Hepatocyte (in vitro differentiated cells): ENCODE data around the gene SEH1L. TPM values are rescaled to one million over a fixed set of nuclear protein-coding genes. Genes with fewer than 3 reads are reported as not detected.

Source experiments
- DNase-seq: peaks from one replicate; pipeline ENCODE4 v3.0.0-alpha.2; 2016; ENCODE audit warnings: low spot score
- H2AFZ ChIP-seq: fragments of 200-600 bp; sonication (generic); 2 replicates; pipeline ENCODE4 v1.6.0; 2016; ENCODE audit warnings: antibody characterized with exemption, mild to moderate bottlenecking
- H3K27ac ChIP-seq: fragments of 200-600 bp; sonication (generic); 2 replicates; pipeline ENCODE4 v1.5.1; 2016; ENCODE audit warnings: mild to moderate bottlenecking
- H3K27me3 ChIP-seq: fragments of 200-600 bp; sonication (generic); 2 replicates; pipeline ENCODE4 v1.6.1; 2016
- H3K36me3 ChIP-seq: fragments of 200-600 bp; sonication (generic); replicated peaks from 2 replicates; pipeline ENCODE4 v1.5.1; 2016; ENCODE audit warnings: low read depth; ENCODE audit not compliant: insufficient read depth
- H3K4me1 ChIP-seq: fragments of 200-600 bp; sonication (generic); 2 replicates; pipeline ENCODE4 v1.5.1; 2016; ENCODE audit warnings: mild to moderate bottlenecking, moderate library complexity; ENCODE audit not compliant: insufficient read depth
- H3K4me2 ChIP-seq: fragments of 200-600 bp; sonication (generic); 2 replicates; pipeline ENCODE4 v1.6.0; 2016
- H3K4me3 ChIP-seq: fragments of 200-600 bp; sonication (generic); 2 replicates; pipeline ENCODE4 v1.5.1; 2016; ENCODE audit warnings: mild to moderate bottlenecking
- H3K79me2 ChIP-seq: fragments of 200-600 bp; sonication (generic); 2 replicates; pipeline ENCODE4 v1.6.0; 2017; ENCODE audit warnings: mild to moderate bottlenecking
- H3K9me2 ChIP-seq: fragments of 200-600 bp; sonication (generic); replicated peaks from 2 replicates; pipeline ENCODE4 v1.6.0; 2017; ENCODE audit warnings: mild to moderate bottlenecking; ENCODE audit not compliant: insufficient read depth
- H3K9me3 ChIP-seq: fragments of 200-600 bp; sonication (generic); 2 replicates; pipeline ENCODE4 v1.5.1; 2016; ENCODE audit warnings: low read depth, mild to moderate bottlenecking
- H4K20me1 ChIP-seq: fragments of 200-600 bp; sonication (generic); 2 replicates; pipeline ENCODE4 v1.6.0; 2016; ENCODE audit warnings: mild to moderate bottlenecking; ENCODE audit not compliant: insufficient read depth, poor library complexity, severe bottlenecking
- EZH2 ChIP-seq: fragments of 200-600 bp; sonication (generic); IDR thresholded peaks from 2 replicates; pipeline ENCODE4 v1.6.1; 2016; ENCODE audit warnings: antibody characterized with exemption, mild to moderate bottlenecking, borderline replicate concordance
- EZH2phosphoT487 ChIP-seq: fragments of 200-600 bp; sonication (generic); IDR thresholded peaks from one replicate; pipeline ENCODE4 v1.6.1; 2018; ENCODE audit warnings: antibody characterized with exemption, mild to moderate bottlenecking, low read depth, moderate library complexity; ENCODE audit not compliant: unreplicated experiment, severe bottlenecking
- whole genome bisulfite sequencing: methylation state at CpG from one replicate; pipeline ENCODE4 v1.1.6; 2016; ENCODE audit warnings: low lambda C conversion rate; ENCODE audit errors: missing lambda C conversion rate; 5-methylcytosine and 5-hydroxymethylcytosine counted together
- polyA plus RNA-seq: library from polyadenylated mRNA; unstranded; fragments of >200 nt; fragmentation: Nextera tagmentation; extraction: Ambion mirVana; gene quantifications from 2 replicates; pipeline ENCODE4 v1.2.1, GENCODE V29; 2016
- total RNA-seq: library from RNA; depleted of rRNA; stranded (reverse); fragments of >200 nt; gene quantifications from 2 replicates; pipeline ENCODE4 v1.2.3, GENCODE V29; 2014
- TF ChIP-seq, protein P1 (sequence below): fragments of 200-600 bp; sonication (generic); IDR thresholded peaks from 2 replicates; pipeline ENCODE4 v1.5.1; 2016; ENCODE audit warnings: antibody characterized with exemption, mild to moderate bottlenecking; ENCODE audit not compliant: poor library complexity

SEH1L gene
- total and polyA plus RNA-seq, 2 experiments from 2014 or later, result 24.0 to 25.8 TPM

DNA sequence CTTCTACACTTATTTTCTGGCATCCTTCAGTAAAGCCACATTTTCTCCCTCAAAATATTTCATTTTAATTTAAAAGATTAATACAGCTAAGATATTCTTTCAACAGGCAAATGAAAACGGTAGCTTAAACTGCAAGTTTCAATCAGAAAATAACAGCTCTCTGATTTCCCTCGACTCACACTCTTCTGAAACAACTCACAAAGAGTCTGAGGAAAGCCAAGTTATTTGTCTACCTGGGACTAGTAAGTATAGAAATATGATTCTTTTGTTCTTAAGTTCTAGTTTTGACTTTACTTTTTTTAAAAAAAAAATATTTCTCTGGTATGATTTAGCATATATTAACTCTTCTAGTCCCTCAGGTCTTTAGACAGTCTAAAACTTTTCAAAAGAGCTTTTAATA, 70.6 kb downstream of the SEH1L start:
- H2AFZ ChIP-seq, result no peak overlapping the region
- H3K4me1 ChIP-seq, result no peaks in the 10 kb centered on the region
- H4K20me1 ChIP-seq, result no peaks in the 10 kb centered on the region
- no peak for TF ChIP-seq EZH2phosphoT487
- TF ChIP-seq, protein P1, sequence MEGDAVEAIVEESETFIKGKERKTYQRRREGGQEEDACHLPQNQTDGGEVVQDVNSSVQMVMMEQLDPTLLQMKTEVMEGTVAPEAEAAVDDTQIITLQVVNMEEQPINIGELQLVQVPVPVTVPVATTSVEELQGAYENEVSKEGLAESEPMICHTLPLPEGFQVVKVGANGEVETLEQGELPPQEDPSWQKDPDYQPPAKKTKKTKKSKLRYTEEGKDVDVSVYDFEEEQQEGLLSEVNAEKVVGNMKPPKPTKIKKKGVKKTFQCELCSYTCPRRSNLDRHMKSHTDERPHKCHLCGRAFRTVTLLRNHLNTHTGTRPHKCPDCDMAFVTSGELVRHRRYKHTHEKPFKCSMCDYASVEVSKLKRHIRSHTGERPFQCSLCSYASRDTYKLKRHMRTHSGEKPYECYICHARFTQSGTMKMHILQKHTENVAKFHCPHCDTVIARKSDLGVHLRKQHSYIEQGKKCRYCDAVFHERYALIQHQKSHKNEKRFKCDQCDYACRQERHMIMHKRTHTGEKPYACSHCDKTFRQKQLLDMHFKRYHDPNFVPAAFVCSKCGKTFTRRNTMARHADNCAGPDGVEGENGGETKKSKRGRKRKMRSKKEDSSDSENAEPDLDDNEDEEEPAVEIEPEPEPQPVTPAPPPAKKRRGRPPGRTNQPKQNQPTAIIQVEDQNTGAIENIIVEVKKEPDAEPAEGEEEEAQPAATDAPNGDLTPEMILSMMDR, result no peak
- no peak for TF ChIP-seq EZH2
- no peaks in the 10 kb centered on the region for H3K9me2 ChIP-seq
- peaks cover 2% of the 10 kb centered on the region for H3K79me2 ChIP-seq
- no peak for DNase-seq
- 100% methylated on average over 2 of the region's 2 CpGs for WGBS
- H3K36me3 ChIP-seq, result no peaks in the 10 kb centered on the region
- H3K27ac ChIP-seq, result no peak overlapping the region
- H3K27me3 ChIP-seq, result no peaks in the 10 kb centered on the region
- no peaks in the 10 kb centered on the region for H3K9me3 ChIP-seq
- no peak overlapping the region for H3K4me3 ChIP-seq
- no peak overlapping the region for H3K4me2 ChIP-seq

DNA sequence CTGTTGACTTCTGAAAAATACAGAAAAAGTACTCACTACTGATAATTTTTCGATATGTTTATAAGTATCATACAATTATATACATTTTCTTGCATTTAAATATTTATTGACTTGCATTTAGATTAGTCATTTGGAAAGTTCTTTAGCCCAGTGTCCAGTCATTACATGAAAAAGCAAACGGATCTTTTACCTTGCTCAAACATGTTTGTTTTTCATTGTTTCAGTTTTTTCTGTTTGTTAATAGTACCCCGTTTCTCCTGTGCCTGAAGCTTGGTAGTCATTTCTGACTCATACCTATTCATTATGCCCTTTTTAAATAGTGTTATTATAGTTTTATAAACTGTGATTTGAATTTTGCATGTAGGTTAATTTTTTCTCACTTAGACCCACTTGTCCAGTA, 71.5 kb downstream of the SEH1L start:
- Histone ChIP-seq H4K20me1 (no peaks in the 10 kb centered on the region), H3K9me2 (no peaks in the 10 kb centered on the region), H3K9me3 (no peaks in the 10 kb centered on the region), H3K4me3 (no peak overlapping the region), H2AFZ (no peak overlapping the region), H3K4me1 (no peaks in the 10 kb centered on the region), H3K36me3 (no peaks in the 10 kb centered on the region), H3K27ac (no peak overlapping the region), H3K4me2 (no peak overlapping the region), H3K79me2 (peaks cover 9% of the 10 kb centered on the region), H3K27me3 (no peaks in the 10 kb centered on the region)
- 80% methylated on average over 3 of the region's 3 CpGs for WGBS
- TF ChIP-seq EZH2phosphoT487 (no peak), EZH2 (no peak)
- TF ChIP-seq, protein P1, result no peak
- no peak for DNase-seq

DNA sequence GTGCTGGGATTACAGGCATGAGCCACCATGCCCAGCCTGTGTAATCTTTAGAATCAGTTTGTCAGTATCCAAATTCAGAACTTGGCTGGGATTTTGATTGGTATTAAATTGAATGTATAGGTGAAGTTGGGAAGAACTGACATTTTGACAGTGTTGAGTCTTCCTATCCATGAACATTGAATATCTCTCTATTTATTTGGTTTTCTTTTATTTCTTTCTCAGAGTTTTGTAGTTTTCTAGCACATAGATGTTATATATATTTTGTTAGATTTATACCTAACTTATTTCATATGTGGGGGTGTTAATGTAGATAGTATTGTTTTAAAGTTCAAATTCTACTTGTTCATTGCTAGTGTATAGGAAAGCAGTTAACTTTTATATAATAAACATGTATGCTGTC, 74.8 kb downstream of the SEH1L start:
- TF ChIP-seq EZH2, result no peak
- TF ChIP-seq, protein P1, result no peak
- TF ChIP-seq EZH2phosphoT487, result no peak
- no peak for DNase-seq
- Histone ChIP-seq H2AFZ (no peak overlapping the region), H3K27ac (no peak overlapping the region), H3K4me1 (no peaks in the 10 kb centered on the region), H3K36me3 (no peaks in the 10 kb centered on the region), H3K4me3 (no peak overlapping the region), H3K27me3 (no peaks in the 10 kb centered on the region), H3K9me2 (no peaks in the 10 kb centered on the region), H3K4me2 (no peak overlapping the region), H3K9me3 (no peaks in the 10 kb centered on the region), H3K79me2 (peaks cover 10% of the 10 kb centered on the region), H4K20me1 (no peaks in the 10 kb centered on the region)

DNA sequence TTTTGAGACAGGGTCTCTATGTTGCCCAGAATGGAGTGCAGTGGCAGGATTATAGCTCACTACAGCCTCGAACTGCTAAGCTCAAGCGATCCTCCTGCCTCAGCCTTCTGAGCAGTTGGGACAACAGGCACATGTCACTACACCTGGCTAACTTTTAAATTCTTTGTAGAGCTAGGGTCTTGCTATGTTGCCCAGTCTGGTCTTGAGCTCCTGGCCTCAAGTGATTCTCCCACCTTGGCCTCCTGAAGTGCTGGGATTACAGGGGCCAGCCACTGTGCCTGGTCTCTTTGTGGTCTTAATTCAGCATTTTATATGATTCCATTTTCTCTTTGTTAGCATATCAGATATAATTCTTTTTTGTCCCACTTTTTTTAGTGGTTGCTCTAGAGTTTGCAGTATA, 77.4 kb downstream of the SEH1L start:
- H3K27me3 ChIP-seq, result no peaks in the 10 kb centered on the region
- no peak for DNase-seq
- H3K4me3 ChIP-seq, result no peak overlapping the region
- H3K4me1 ChIP-seq, result no peaks in the 10 kb centered on the region
- TF ChIP-seq EZH2phosphoT487 (no peak), EZH2 (no peak)
- TF ChIP-seq, protein P1, result no peak
- H3K9me2 ChIP-seq, result no peaks in the 10 kb centered on the region
- H4K20me1 ChIP-seq, result no peaks in the 10 kb centered on the region
- no peak overlapping the region for H3K4me2 ChIP-seq
- WGBS, result 100% methylated on average over 2 of the region's 2 CpGs
- H3K9me3 ChIP-seq, result no peaks in the 10 kb centered on the region
- no peaks in the 10 kb centered on the region for H3K36me3 ChIP-seq
- H3K79me2 ChIP-seq, result peaks cover 10% of the 10 kb centered on the region
- no peak overlapping the region for H2AFZ ChIP-seq
- no peak overlapping the region for H3K27ac ChIP-seq
